Endothelial cell of umbilical vein (primary cell): ENCODE measurements around the gene TMEM144.

Experiments used
- CTCF ChIP-seq, 2 donors: IDR thresholded peaks; 1 replicate in 1 of 2; 2 replicates in 1 of 2; pipeline ENCODE4 v1.5.1; 2011; ENCODE audit warnings: low read length in 2 of 2, mild to moderate bottlenecking in 2 of 2, moderate library complexity in 2 of 2, control low read depth in 1 of 2, inconsistent platforms in 1 of 2, low read depth in 1 of 2; ENCODE audit not compliant: insufficient read depth in 1 of 2; ENCODE audit errors: extremely low read depth in 1 of 2
- MAX ChIP-seq: IDR thresholded peaks from 2 replicates; pipeline ENCODE4 v1.6.1; 2011; ENCODE audit not compliant: insufficient read depth, insufficient read length
- POLR2A ChIP-seq: IDR thresholded peaks from 2 replicates; pipeline ENCODE4 v1.6.1; 2012; ENCODE audit warnings: low read depth, mild to moderate bottlenecking, control low read depth, low read length

- no peak for TF ChIP-seq CTCF (IDR thresholded peaks at IDR 0.05; ENCODE audit: extremely low read depth in 1 of 2, insufficient read depth in 1 of 2, low read depth in 1 of 2, low read length in 2 of 2)
- TF ChIP-seq MAX, result no peak
- no peak for TF ChIP-seq POLR2A
Observed at GRCh38 chr4:158176776-158177175, 33.5 kb upstream of the TMEM144 start.
